HG02759 (cell line): ENCODE results near the gene CNIH1.
"Not testable (repeated sequence)": the region's sequence is repeated elsewhere in the genome, so short reads cannot be mapped to it uniquely, and the experiment has no call there.

Experiments
- ATAC-seq: cut with Tn5 transposase; IDR thresholded peaks from one replicate; pipeline ENCODE4 v1.9.1; 2021; ENCODE audit warnings: mild to moderate bottlenecking, moderate library complexity; ENCODE audit not compliant: unreplicated experiment

Gene CNIH1

GRCh38 chr14:54387328-54387727, 53.8 kb downstream of the CNIH1 start:
- no peak for ATAC-seq

- ATAC-seq = no peak
These were observed 55.6 kb downstream of the CNIH1 start for GRCh38 chr14:54385556-54385955.

- ATAC-seq = no peak
These were observed 57.3 kb downstream of the CNIH1 start for GRCh38 chr14:54383835-54384234.

GRCh38 chr14:54381821-54382220, 59.4 kb downstream of the CNIH1 start:
- no peak for ATAC-seq

GRCh38 chr14:54380558-54380957, 60.6 kb downstream of the CNIH1 start:
- ATAC-seq = not testable (repeated sequence)

- not testable (repeated sequence) for ATAC-seq
These were observed 62.3 kb downstream of the CNIH1 start for GRCh38 chr14:54378893-54379292.

- ATAC-seq = no peak
These were observed 63.7 kb downstream of the CNIH1 start for GRCh38 chr14:54377501-54377900.

GRCh38 chr14:54374117-54374884, 66.9 kb downstream of the CNIH1 start:
- ATAC-seq = no peak
